ENCODE results near the gene TTC39A.
A peak's percentile ranks its signal among the peaks of the same experiment; 100 is the strongest.

Gene TTC39A

DNA sequence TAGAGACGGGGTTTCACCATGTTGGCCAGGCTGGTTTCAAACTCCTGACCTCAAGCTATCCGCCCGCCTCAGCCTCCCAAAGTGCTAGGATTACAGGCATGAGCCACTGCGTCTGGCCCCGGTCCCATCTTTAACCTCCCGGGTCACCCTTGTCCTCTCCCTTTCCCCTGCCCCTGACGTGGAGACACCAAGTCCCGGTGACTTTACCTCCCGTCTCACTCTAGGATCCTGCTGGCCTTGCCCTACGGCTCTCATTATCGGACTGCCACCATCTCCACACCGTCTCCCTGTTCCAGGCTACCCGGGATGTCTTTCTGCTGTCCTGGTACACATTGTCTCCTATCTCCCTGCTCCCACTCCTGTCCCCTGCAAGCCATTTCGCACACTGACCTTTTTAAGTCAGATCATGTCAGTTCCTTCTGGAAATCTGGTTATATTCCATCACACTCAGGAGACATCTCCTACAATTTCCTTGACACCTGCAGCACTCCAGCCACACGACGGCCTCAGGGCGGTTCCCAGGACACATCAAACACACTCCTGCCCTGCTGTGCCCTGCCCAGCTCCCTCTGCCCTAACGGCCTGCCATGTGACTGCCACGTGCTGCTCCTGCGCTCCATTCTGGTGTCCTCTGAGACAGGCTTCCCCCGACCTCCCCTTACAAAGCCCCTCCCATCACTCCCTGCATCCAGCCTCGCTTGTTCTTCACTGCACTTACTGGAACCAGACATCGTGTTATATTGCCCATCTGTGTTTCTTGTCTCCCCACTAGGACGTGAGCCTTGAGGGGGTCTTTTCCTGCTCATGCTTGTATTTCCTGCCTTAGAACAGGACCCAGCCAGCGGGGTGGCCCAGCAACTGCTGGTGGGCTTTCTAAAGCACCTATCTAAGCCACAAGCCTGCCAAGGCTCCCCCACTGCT is 32.7 kb downstream of the TTC39A start:
- DNase-seq (ENCODE audit: low spot score), result no peak

GRCh38 chr1:51296383-51297357 is 33.7 kb downstream of the TTC39A start:
- peak; percentile 86 for DNase-seq (ENCODE audit: low spot score)

DNA sequence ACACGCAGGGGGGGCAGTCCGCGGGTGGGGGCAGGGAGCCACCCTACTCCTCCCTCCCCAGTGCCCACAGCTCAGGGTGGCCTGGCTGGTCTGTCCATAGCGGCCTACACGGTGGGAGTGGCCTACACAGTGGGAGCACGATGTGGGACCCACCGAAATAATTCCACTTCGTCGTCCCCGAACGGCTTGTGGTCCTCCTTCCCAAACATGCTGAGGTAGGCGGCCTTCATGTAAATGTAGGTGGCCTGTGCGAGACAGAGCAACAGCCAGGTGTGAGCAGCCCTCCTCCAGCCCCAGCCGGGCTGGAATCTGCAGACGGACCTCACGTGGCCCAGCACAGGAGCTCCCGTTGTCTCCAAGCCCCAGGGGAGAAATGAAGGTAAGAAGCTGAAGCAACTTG is 34.4 kb downstream of the TTC39A start:
- no peak for DNase-seq (ENCODE audit: low spot score)

DNA sequence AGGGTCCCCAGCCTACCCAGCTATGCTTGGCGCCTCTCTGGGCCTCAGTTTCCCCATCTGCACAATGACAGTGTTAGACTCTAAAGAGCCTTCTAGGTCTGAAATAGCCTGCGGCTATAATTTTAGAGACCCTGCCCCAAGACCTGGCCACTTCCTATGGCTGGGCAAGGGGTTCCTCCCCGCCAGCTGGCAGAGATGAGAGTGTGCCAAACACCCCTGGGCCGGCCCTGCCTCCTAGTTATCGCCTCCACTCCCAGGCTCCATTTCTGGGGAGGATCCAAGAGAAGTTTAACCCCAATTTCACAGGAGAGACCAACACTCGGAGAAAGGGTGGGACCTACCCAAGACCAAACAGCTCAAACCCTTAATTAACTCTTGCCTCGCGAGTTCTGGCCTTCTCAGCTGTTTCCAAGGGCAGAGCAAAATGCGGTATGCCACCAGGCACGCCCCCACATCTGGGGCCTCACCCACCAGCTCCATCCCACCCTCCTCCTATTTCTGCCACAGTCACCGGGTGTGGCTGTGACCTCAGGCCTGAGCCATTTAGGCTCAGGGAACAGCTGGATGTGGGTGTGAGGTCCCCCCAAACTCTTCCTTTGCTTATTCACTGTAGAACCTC is 35.7 kb downstream of the TTC39A start:
- no peak for DNase-seq (ENCODE audit: low spot score)

- DNase-seq (ENCODE audit: low spot score), result no peak
Measured at GRCh38 chr1:51293898-51294515, 36.4 kb downstream of the TTC39A start.

DNA sequence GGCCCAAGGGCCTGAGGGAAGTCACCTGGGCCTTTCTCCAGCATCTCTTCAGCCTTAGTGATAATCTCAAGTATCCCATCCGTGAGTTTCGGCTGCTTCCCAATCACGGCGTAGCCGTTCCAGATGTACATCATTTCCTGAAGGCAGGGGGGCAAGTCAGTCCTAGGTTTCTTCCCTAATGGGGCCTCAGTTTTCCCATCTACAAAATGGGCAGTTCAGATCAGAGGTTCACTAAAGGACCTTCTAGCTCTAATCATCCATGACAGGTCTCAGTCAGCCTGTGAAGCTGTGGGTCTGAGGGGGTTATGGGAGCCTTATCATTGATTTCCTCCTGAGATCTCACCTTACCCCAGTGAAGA is 39.9 kb downstream of the TTC39A start:
- DNase-seq (ENCODE audit: low spot score), result no peak

DNA sequence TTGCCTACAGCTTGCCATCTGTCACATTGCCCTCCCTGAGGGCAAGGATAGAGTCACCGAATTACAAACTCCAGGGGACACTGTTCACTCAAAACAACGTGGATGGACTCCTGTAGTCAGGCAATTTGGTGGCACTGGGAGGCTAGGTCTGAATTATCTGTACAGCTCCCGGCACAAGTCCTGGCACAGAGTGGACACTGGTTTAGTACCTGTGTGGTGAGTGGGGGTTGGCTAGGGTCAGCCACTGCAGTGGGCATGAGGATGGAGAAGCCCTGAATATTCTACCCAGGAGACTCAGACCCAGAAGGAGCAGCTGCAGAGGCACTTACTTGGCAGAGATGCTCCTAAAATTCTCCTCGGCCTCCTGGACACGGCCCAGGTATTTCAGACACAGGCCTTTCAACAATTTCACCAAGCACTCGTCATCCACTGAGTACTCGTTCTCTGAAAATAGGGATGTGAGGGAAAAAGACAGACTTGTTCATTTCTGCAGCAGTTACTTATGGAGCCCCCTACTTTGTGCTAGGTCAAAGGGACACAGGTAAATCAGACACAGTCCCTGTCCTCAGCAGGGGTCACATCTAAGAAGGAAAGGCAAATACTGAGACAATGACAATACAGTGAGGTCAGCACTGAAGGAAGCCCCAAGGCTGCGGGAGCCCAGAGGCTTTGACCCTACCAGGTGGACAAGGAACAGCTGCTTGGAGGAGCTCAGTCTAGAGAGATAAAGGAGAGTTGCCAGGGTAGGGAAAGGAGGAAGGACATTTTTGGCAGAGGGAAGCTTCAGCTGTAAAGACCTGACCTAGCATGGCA is 40.5 kb downstream of the TTC39A start:
- DNase-seq (ENCODE audit: low spot score), result no peak

- DNase-seq (ENCODE audit: low spot score), result no peak
Measured at GRCh38 chr1:51288578-51288977, 41.8 kb downstream of the TTC39A start.

- no peak for DNase-seq (ENCODE audit: low spot score)
Measured at GRCh38 chr1:51287966-51288365, 42.4 kb downstream of the TTC39A start.

- DNase-seq (ENCODE audit: low spot score), result no peak
Measured at GRCh38 chr1:51285055-51285454, 45.3 kb downstream of the TTC39A start.

GRCh38 chr1:51284487-51284954 is 45.8 kb downstream of the TTC39A start:
- no peak for DNase-seq (ENCODE audit: low spot score)

- no peak for DNase-seq (ENCODE audit: low spot score)
Measured at GRCh38 chr1:51283979-51284378, 46.4 kb downstream of the TTC39A start.

DNA sequence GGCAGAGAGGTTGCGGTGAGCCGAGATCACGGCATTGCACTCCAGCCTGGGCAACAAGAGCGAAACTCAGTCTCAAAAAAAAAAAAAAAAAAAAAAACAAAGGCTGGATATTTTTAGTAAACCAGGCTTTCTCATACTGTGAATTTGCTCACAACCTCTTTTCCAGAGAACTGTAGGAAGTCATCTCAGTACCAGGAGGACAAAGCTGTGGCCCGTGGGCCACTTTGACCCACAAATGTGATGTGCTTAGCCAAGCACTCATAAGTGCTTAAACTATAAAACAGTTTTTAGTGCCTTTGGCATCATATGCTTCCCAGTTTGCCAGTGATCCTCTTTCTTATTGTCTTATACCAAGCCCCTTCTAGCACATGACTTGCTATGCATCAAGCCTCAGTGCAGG is 47.8 kb downstream of the TTC39A start:
- no peak for DNase-seq (ENCODE audit: low spot score)

- no peak for DNase-seq (ENCODE audit: low spot score)
Measured at GRCh38 chr1:51281807-51282206, 48.6 kb downstream of the TTC39A start.

- no peak for DNase-seq (ENCODE audit: low spot score)
Measured at GRCh38 chr1:51280321-51280978, 49.9 kb downstream of the TTC39A start.

GRCh38 chr1:51276286-51276685 is 54.1 kb downstream of the TTC39A start:
- no peak for DNase-seq (ENCODE audit: low spot score)

DNA sequence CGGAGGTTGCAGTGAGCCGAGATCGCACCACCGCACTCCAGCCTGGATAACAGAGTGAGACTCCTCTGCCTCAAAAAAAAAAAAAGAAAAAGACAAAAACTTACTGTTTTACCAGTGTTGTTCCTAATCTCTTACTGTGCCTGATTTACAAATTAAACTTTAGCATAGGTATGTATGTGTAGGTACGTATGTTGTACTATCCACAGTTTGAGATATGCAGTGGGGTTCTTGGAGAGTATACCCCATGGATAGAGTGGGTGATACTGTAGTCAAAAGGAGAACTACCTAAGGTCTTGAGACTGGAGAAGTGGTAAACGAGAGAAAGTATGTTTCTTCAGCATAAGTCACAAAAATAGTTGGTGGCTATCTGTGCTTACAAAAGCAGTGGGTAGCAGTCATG is 55.7 kb downstream of the TTC39A start:
- DNase-seq (ENCODE audit: low spot score), result no peak

DNA sequence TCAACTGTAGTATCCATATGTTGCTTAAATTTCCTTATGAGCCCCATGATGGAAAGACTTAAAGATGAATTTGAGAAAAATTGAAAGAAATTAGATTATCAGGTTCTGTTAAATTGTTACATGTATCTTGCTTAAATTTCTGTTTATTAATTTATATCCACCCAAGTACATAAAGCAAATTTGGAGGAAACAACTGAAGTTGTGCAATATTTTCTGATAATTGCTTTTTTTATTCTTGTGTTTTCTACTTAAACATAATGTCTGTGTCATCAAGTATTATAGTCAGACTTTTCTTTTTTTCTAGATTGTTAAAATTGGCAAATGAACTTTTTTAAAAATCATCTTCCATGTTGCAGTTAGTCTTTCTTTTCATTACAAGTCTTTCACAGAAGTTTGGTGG is 57.4 kb downstream of the TTC39A start:
- no peak for DNase-seq (ENCODE audit: low spot score)

GRCh38 chr1:51270751-51271150 is 59.6 kb downstream of the TTC39A start:
- DNase-seq (ENCODE audit: low spot score), result no peak

DNA sequence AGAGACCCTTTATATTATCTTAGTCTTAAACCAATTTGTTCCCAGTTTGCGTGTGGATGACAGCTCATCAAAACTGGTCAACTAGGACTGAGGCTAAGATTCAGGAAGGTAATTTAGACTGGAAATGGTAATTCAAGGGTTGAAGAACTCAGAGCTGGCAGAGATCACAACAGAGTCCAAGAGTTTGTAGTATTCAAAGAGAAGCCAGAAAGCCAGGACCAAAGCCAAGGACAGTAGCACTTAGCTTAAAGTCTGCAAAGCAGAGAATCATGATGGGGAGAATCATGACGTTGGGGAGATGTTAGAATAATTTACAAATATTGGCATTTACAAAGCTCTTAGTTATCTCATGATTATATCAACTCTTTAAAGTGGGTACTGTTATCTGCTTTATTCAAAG is 61.7 kb downstream of the TTC39A start:
- no peak for DNase-seq (ENCODE audit: low spot score)
